Measurements from ENCODE around the gene BRWD1.

GRCh38 chr21:39348355-39349210 is 35.2 kb upstream of the BRWD1 start, which contains the start of gene HMGN1:
- peak; percentile 11; the same call in 1 of the 2 replicates for TF ChIP-seq CTCF (IDR thresholded peaks at IDR 0.05)
- TF ChIP-seq ZFX (IDR thresholded peaks at IDR 0.05; ENCODE audit: borderline replicate concordance) = no peak
